Measurements from ENCODE around the gene ASCC2.

Gene ASCC2

GRCh38 chr22:29790061-29790460 lies 48.0 kb downstream of the ASCC2 start:
- H3K18ac ChIP-seq (ENCODE audit: low read length), result no peak overlapping the region
- H2BK120ac ChIP-seq (ENCODE audit: insufficient read depth, low read length, poor library complexity), result no peak overlapping the region
- no peak overlapping the region for H3K27ac ChIP-seq (ENCODE audit: low read depth, low read length)
- H3K79me1 ChIP-seq (ENCODE audit: low read length), result no peaks in the 10 kb centered on the region
- H3K79me2 ChIP-seq (ENCODE audit: control insufficient read depth, insufficient read depth, low read length, poor library complexity), result no peaks in the 10 kb centered on the region
- no CpG with 5 or more reads among the region's 5 CpGs for WGBS (ENCODE audit: extremely low coverage, insufficient coverage, insufficient read length)
- no peak overlapping the region for H2AFZ ChIP-seq (ENCODE audit: insufficient read depth, low read length, poor library complexity)
- H4K91ac ChIP-seq (ENCODE audit: low read depth, low read length), result no peak overlapping the region
- no peak overlapping the region for H2AK5ac ChIP-seq (ENCODE audit: low read length)
- H3K36me3 ChIP-seq (ENCODE audit: control insufficient read depth in 1 of 2, insufficient read depth in 2 of 2, low read length in 2 of 2), result peaks cover 53 to 57% of the 10 kb centered on the region in 2 experiments
- no peak overlapping the region for H3K4me2 ChIP-seq (ENCODE audit: low read length)
- H3K23ac ChIP-seq (ENCODE audit: low read length), result no peak overlapping the region
- H2BK12ac ChIP-seq (ENCODE audit: low read length), result no peak overlapping the region
- no peak overlapping the region for H3K4ac ChIP-seq (ENCODE audit: low read depth, low read length)
- H4K12ac ChIP-seq (ENCODE audit: low read depth, low read length), result no peak overlapping the region
- no peaks in the 10 kb centered on the region for H3K27me3 ChIP-seq (ENCODE audit: insufficient read depth, low read length)
- H3K4me1 ChIP-seq (ENCODE audit: control insufficient read depth in 1 of 2, insufficient read depth in 2 of 2, low read length in 2 of 2), result peaks cover 8 to 20% of the 10 kb centered on the region in 2 experiments
- no peak overlapping the region for H3K4me3 ChIP-seq (ENCODE audit: low read depth, low read length)
- H4K8ac ChIP-seq (ENCODE audit: low read depth, low read length), result no peak overlapping the region
- DNase-seq, result no peak
- H3K9ac ChIP-seq (ENCODE audit: low read length), result no peak overlapping the region
- H2BK5ac ChIP-seq (ENCODE audit: low read depth, low read length, poor library complexity), result no peak overlapping the region
- peaks cover 4% of the 10 kb centered on the region for H3K9me3 ChIP-seq (ENCODE audit: insufficient read depth, low read depth, low read length)
- no peak overlapping the region for H3K14ac ChIP-seq (ENCODE audit: low read length)

DNA sequence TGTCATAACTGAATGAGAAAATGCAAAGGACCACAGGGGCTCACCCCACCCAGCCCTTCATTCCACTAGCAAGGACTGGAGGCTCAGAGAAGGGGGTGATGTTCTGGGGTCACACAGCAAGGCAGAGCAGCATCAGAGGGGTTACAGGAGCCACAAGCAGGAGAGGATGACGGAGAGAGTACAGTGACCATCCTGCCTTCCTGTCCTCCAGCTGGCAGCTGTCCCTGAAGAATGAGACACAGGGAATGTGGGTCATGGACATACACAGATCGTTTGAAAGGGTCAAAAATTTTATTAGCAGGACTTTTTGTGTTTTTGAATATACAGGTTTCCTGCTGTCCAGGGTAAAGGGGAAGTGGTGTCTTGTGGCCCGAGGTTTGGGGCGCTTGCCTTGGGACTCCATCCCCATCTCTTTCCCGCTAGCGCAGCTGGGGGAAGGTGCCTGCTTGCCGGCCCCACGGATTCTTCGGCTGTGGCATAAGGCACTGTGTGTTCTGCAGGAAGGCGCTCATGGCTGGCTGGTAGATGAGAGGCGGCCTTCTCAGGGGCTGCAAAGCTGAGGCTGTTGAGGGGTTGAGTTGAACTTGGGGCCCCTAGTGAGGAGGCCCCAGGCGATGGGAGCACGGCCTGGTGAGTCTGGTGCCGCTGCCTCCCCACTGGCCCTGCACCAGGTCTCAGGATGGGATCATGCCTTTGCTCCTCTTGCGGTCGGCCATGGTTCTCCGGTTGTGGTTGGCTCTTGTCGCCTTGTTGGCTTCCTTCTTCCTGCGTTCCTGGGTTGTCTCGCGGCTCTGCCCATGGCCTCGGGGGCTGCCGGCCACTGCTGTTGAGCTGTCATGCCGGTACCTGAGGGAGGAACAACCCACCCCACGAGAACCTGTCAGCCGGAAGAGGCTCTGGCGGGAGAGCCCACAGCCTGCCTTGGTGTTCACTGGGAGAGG lies 49.5 kb downstream of the ASCC2 start:
- Histone ChIP-seq H4K12ac (ENCODE audit: low read depth, low read length) (no peak overlapping the region), H3K9me3 (ENCODE audit: insufficient read depth, low read depth, low read length) (peaks cover 4% of the 10 kb centered on the region), H3K14ac (ENCODE audit: low read length) (peak overlapping the region; percentile 7), H3K4ac (ENCODE audit: low read depth, low read length) (no peak overlapping the region), H3K4me2 (ENCODE audit: low read length) (no peak overlapping the region), H3K4me3 (ENCODE audit: low read depth, low read length) (no peak overlapping the region), H3K18ac (ENCODE audit: low read length) (no peak overlapping the region), H2AK5ac (ENCODE audit: low read length) (no peak overlapping the region), H3K27ac (ENCODE audit: low read depth, low read length) (no peak overlapping the region), H2BK120ac (ENCODE audit: insufficient read depth, low read length, poor library complexity) (no peak overlapping the region), H2AFZ (ENCODE audit: insufficient read depth, low read length, poor library complexity) (no peak overlapping the region), H3K79me2 (ENCODE audit: control insufficient read depth, insufficient read depth, low read length, poor library complexity) (no peaks in the 10 kb centered on the region), H4K91ac (ENCODE audit: low read depth, low read length) (peak overlapping the region; percentile 2), H4K8ac (ENCODE audit: low read depth, low read length) (no peak overlapping the region), H3K27me3 (ENCODE audit: insufficient read depth, low read length) (no peaks in the 10 kb centered on the region), H2BK12ac (ENCODE audit: low read length) (no peak overlapping the region), H3K36me3 (ENCODE audit: control insufficient read depth in 1 of 2, insufficient read depth in 2 of 2, low read length in 2 of 2) (peaks cover 53 to 56% of the 10 kb centered on the region in 2 experiments), H3K9ac (ENCODE audit: low read length) (no peak overlapping the region), H3K4me1 (ENCODE audit: control insufficient read depth in 1 of 2, insufficient read depth in 2 of 2, low read length in 2 of 2) (peaks cover 8 to 16% of the 10 kb centered on the region in 2 experiments), H3K23ac (ENCODE audit: low read length) (no peak overlapping the region), H2BK5ac (ENCODE audit: low read depth, low read length, poor library complexity) (no peak overlapping the region), H3K79me1 (ENCODE audit: low read length) (no peaks in the 10 kb centered on the region)
- no CpG with 5 or more reads among the region's 27 CpGs for WGBS (ENCODE audit: extremely low coverage, insufficient coverage, insufficient read length)
- peak; percentile 41 to 57 for DNase-seq

DNA sequence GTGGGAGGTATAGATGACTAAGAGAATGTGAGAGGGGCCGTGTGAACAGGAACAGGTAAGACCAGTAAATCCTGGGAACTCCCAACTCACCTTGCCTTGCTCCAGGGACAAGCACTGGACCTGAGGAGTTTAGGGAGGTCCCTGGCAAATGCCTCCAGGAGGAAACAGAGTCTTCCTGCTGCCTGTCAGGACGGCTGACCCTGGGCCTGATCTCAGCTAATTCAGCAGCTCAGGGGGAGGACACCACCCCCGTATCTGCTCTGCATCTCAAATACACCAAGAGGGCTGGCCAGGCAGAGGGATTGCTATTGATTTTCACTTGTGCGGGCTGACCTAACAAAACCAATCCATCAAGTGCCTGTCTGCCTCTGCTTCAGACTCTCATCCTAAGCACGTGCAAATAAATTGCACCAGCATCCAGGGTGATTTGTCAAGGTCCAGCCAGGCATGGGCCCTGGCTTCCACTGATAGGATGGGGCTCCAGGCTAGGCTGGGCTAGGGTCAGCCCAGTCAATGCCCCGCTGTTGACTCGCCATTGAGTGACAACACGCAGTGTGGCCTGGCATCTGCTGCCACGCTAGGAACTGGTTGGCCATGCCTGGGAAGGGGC lies 50.6 kb downstream of the ASCC2 start:
- Histone ChIP-seq H2BK120ac (ENCODE audit: insufficient read depth, low read length, poor library complexity) (no peak overlapping the region), H3K9me3 (ENCODE audit: insufficient read depth, low read depth, low read length) (peaks cover 4% of the 10 kb centered on the region), H3K9ac (ENCODE audit: low read length) (no peak overlapping the region), H4K12ac (ENCODE audit: low read depth, low read length) (no peak overlapping the region), H4K8ac (ENCODE audit: low read depth, low read length) (no peak overlapping the region), H2AFZ (ENCODE audit: insufficient read depth, low read length, poor library complexity) (no peak overlapping the region), H3K4ac (ENCODE audit: low read depth, low read length) (no peak overlapping the region), H3K79me1 (ENCODE audit: low read length) (no peaks in the 10 kb centered on the region), H4K91ac (ENCODE audit: low read depth, low read length) (no peak overlapping the region), H2AK5ac (ENCODE audit: low read length) (no peak overlapping the region), H3K4me1 (ENCODE audit: control insufficient read depth in 1 of 2, insufficient read depth in 2 of 2, low read length in 2 of 2) (peaks cover 12 to 16% of the 10 kb centered on the region in 2 experiments), H2BK12ac (ENCODE audit: low read length) (no peak overlapping the region), H3K79me2 (ENCODE audit: control insufficient read depth, insufficient read depth, low read length, poor library complexity) (no peaks in the 10 kb centered on the region), H3K14ac (ENCODE audit: low read length) (no peak overlapping the region), H3K27me3 (ENCODE audit: insufficient read depth, low read length) (no peaks in the 10 kb centered on the region), H3K4me3 (ENCODE audit: low read depth, low read length) (no peak overlapping the region), H3K36me3 (ENCODE audit: control insufficient read depth in 1 of 2, insufficient read depth in 2 of 2, low read length in 2 of 2) (peaks cover 41 to 45% of the 10 kb centered on the region in 2 experiments), H2BK5ac (ENCODE audit: low read depth, low read length, poor library complexity) (no peak overlapping the region), H3K23ac (ENCODE audit: low read length) (no peak overlapping the region), H3K4me2 (ENCODE audit: low read length) (no peak overlapping the region), H3K18ac (ENCODE audit: low read length) (no peak overlapping the region), H3K27ac (ENCODE audit: low read depth, low read length) (peak overlapping the region; percentile 18)
- no CpG with 5 or more reads among the region's 9 CpGs for WGBS (ENCODE audit: extremely low coverage, insufficient coverage, insufficient read length)
- peak; percentile 74 for DNase-seq

GRCh38 chr22:29786031-29786430 lies 52.0 kb downstream of the ASCC2 start:
- Histone ChIP-seq H4K12ac (ENCODE audit: low read depth, low read length) (no peak overlapping the region), H3K4me1 (ENCODE audit: control insufficient read depth in 1 of 2, insufficient read depth in 2 of 2, low read length in 2 of 2) (peaks cover 18 to 19% of the 10 kb centered on the region in 2 experiments), H3K14ac (ENCODE audit: low read length) (no peak overlapping the region), H3K4ac (ENCODE audit: low read depth, low read length) (no peak overlapping the region), H3K79me1 (ENCODE audit: low read length) (no peaks in the 10 kb centered on the region), H2AK5ac (ENCODE audit: low read length) (peak overlapping the region; percentile 18), H2BK5ac (ENCODE audit: low read depth, low read length, poor library complexity) (no peak overlapping the region), H4K8ac (ENCODE audit: low read depth, low read length) (no peak overlapping the region), H3K4me2 (ENCODE audit: low read length) (no peak overlapping the region), H3K27me3 (ENCODE audit: insufficient read depth, low read length) (no peaks in the 10 kb centered on the region), H3K79me2 (ENCODE audit: control insufficient read depth, insufficient read depth, low read length, poor library complexity) (no peaks in the 10 kb centered on the region), H3K18ac (ENCODE audit: low read length) (no peak overlapping the region), H3K23ac (ENCODE audit: low read length) (no peak overlapping the region), H4K91ac (ENCODE audit: low read depth, low read length) (peak overlapping the region; percentile 32), H3K9me3 (ENCODE audit: insufficient read depth, low read depth, low read length) (peaks cover 4% of the 10 kb centered on the region), H3K9ac (ENCODE audit: low read length) (no peak overlapping the region), H2BK12ac (ENCODE audit: low read length) (no peak overlapping the region), H2BK120ac (ENCODE audit: insufficient read depth, low read length, poor library complexity) (no peak overlapping the region), H3K27ac (ENCODE audit: low read depth, low read length) (no peak overlapping the region), H3K36me3 (ENCODE audit: control insufficient read depth in 1 of 2, insufficient read depth in 2 of 2, low read length in 2 of 2) (peaks cover 29 to 33% of the 10 kb centered on the region in 2 experiments), H2AFZ (ENCODE audit: insufficient read depth, low read length, poor library complexity) (no peak overlapping the region), H3K4me3 (ENCODE audit: low read depth, low read length) (no peak overlapping the region)
- DNase-seq, result no peak
- no CpG with 5 or more reads among the region's 5 CpGs for WGBS (ENCODE audit: extremely low coverage, insufficient coverage, insufficient read length)
